Hippocampal formation (tissue), 2 donors: ENCODE measurements around the gene CYBA.

Experiments used
- DNase-seq, 2 donors: peaks; one replicate each; lab custom pipeline; 2025; lab: John Stamatoyannopoulos, UW

Gene CYBA

DNA sequence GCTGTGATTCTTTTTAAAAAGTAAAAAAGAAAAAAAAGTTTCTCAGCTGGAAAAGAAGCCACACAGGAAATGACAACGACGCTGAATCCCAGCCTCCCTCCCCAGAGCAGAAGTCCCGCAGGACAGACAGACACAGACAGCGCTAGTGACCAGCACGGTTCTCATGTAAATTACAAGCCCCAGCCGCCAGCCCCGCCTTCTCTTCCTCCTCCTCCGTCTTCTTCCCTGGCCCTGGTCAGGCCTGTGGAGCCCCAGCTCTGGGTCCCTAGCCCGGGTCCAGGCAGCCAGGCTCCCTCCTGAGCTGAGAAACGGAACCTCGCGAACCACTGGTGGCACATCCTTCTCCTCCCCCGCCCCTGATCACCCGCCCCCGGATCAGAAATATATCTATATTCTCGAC, 19.5 kb downstream of the CYBA start:
- DNase-seq = no peak

DNA sequence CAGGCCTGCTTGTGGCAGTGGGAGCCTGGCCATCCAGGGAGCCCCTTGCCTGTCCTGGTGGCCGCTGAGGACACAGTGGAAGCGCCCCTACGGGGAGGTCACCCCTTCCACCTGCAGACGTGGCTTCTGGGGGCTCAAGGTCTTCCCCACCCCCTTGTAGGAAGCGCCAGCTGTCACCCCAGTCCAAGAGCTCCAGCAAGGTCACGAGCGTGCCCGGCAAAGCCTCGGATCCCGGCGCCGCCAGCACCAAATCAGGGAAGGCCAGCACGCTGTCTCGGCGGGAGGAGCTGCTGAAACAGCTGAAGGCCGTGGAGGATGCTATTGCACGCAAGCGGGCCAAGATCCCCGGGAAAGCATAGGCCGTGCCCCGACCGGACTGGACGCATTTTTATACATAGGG, 19.9 kb downstream of the CYBA start:
- no peak for DNase-seq

DNA sequence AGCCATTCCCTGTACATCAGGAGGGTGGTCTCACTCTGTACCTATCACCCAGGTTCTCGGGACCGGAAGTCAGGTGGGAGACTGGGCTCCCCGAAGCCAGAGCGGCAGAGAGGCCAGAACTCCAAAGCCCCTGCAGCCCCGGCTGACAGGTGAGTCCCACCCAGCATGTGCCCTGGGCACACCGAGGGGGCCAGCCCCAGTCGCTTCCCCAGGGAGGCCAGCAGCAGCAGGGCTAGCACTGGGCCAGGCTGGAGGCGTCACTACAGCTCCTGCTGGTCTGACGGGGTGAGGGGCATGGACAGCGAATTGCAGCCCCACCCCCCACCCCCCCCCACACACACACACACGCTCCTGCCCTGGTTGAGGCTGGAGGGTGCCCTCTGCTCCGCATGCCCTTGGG, 20.4 kb downstream of the CYBA start:
- DNase-seq = no peak

DNA sequence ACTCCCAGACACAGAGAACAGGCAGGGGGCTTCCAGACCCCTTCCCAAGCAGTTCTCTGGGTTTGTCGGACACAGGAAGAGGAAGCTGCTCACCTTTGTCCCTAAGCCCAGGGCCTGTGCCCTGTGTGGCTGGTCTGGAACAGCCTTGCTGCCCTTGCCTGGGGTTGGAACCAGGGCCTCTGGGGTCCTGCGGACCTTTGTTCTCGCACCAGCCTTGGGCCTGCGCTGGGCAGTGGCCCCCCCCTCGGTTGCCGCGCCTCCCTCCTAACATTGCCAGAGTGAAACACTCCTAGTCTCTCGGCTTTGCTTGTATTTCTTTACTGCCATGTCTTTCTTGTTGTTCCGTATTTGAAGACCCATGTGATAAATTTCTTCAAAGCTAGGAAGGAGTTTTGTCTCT, 21.0 kb downstream of the CYBA start:
- no peak for DNase-seq

DNA sequence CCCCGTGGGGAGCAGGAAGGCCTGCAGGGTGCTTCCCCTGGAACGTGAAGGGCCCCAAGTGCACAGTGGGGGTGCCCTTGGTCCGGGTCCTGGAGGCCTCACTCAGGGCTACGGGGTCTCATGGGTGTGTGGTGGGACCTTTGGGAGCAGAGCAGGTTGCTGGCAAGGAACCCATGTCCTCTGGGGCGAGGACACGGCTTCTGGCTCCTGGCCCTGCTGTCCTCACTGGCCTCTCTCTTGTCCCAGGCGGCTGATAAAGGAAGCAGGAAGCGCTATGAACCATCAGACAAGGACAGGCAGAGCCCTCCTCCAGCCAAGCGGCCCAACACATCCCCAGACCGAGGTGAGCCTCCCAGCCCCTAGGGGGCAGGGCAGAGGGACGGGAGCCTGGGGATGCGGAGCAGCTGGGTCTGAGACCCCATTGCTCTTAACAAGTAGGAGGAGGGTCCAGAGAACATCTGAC, 22.3 kb downstream of the CYBA start:
- no peak for DNase-seq

DNA sequence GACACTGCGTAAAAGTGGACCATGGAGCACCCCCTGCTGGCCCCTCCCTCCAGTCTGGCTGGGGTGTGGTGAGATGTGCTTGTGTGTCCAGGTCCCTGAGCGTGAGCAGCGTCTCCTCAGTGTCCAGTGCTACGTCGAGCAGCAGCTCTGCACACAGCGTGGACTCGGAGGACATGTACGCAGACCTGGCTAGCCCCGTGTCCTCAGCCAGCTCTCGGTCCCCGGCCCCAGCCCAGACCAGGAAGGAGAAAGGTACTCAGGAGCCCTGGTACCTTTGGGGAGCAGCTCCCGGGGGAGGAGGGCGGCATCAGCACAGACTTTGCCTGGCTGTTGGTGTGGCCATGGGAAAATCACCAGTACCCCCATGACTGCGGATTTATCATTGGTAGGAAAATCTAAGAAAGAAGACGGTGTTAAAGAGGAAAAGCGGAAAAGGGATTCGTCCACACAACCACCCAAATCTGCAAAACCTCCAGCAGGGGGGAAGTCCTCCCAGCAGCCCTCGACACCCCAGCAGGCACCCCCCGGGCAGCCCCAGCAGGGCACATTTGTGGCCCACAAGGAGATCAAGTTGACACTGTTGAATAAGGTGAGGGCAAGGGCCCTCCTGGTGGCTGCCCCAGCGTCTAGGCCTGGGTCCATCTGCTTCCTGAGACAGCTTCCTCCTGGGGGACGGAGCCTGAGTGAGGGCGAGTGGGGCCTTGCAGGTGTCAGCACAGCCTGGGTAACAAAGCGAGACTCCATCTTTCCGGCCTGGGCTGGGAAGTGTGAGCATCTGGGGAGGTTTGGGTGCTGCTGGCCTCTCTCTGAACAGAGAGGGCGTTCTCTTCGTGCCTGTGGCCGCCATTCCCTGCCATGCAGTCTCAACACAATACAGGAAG, 23.1 kb downstream of the CYBA start:
- DNase-seq = no peak

DNA sequence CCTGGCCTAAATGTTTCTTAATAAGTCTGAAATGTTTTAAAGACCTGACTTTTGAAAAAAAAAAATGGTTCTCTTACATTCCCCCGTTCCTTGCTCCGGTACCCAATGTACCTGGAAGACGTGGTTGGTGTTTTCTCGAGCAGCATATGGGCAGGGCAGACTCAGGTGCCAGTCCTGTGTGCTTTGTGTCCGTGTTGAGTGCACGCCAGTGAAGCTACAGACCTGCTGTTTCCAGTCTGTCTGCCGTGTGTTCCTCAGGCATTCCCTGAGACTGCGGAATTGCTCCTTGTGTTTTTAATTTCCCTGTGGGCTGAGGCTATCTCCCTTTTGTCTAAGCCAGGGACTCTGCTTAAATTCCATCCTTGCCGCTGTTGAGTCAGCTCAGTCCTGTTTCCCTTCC, 24.2 kb downstream of the CYBA start:
- no peak for DNase-seq

DNA sequence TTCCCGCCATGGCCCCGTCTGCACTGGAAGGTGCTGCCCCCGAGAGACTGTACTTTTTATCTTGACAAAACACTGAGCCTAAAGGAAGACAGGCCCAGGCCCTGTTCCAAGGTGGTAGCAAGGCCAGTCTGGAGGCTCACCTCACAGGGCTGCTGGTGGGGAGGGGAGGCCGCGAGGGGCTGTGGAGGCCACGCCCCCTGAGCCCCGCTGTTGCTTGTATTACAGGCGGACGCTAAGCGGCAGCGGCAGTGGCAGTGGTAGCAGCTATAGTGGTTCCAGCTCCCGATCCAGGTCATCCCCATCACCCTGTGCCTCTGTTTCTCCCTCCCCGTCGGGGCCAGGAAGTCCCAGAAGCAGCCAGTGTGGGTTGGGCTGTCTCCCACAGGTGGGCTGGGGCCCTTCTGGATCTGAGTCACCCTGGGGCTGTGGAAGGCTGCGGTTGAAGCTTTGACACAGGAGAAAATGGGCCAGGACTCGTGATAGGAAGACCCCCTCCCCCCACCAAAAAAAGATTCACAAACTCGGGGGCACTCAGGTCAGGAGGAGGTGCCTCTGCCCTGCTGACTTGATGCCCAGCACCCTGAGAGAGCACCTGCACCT, 25.8 kb downstream of the CYBA start:
- no peak for DNase-seq

DNA sequence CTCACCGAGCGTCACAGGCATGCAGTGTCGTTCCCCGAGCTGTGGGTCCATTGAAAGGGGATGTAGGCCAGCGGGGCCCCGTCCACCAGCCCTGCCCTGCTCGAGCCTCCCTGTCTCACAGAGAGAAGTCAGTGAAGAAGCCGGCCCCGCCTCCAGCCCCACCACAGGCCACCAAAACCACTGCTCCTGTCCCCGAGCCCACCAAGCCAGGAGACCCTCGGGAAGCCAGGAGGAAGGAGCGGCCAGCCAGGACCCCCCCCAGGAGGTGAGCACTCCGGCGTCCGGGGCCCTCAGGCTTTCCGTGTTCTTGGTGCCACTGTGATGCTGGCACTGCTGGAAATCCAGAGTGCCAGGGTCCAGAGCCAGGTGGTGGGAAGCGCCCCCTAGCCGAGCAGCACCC, 26.4 kb downstream of the CYBA start:
- no peak for DNase-seq

DNA sequence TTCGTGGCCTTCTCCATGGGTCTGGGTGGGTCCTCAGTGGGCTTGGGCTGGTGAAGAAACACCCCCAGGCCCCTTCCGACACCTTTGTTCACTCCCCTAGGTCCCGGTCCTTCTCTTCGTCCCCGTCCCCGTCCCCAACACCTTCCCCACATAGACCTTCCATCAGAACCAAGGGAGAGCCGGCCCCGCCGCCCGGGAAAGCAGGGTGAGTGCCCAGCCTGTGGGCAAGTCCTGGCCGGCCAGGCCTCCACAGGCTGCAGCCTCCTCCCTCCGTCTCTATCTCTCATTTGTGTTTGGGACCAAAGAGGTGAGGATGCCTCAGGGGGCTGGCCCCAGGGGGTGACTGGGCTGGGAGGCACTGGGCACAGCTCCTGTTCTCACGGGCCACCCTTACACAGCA, 27.0 kb downstream of the CYBA start:
- no peak for DNase-seq

DNA sequence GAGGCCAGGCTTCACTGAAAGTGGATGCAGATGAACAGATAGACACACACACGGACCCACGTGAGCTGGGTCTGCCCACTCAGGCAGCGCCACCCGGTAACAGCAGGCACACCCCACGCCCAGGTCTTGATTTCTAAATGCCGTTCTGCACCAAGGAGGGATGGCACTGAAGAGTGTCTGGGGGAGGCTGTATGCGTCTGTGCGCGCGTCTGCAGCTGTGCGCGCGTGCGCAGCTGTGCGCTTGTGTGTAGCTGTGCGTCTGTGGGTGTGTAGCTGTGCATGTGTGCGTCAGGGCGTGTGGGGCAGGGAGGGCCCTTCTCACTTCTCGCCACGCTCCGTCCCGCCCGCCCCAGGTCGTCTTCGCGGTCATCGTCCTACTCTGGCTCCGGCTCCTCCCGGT, 28.0 kb downstream of the CYBA start:
- no peak for DNase-seq

DNA sequence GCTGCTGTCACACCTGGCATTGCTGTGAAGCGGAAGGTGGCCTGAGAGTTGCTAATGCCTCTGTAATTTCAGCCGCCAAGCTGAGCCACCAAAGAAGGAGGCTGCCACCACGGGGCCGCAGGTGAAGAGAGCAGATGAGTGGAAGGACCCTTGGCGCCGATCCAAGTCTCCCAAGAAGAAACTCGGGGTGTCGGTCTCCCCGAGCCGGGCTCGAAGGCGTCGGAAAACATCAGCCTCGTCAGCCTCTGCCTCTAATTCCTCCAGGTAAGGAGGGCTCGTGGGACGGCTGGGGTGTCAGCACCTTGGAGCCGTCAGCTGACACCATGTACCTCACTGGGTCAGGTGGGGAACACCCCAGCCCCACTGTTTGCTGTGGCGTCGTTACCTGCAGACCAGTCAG, 28.7 kb downstream of the CYBA start:
- no peak for DNase-seq

DNA sequence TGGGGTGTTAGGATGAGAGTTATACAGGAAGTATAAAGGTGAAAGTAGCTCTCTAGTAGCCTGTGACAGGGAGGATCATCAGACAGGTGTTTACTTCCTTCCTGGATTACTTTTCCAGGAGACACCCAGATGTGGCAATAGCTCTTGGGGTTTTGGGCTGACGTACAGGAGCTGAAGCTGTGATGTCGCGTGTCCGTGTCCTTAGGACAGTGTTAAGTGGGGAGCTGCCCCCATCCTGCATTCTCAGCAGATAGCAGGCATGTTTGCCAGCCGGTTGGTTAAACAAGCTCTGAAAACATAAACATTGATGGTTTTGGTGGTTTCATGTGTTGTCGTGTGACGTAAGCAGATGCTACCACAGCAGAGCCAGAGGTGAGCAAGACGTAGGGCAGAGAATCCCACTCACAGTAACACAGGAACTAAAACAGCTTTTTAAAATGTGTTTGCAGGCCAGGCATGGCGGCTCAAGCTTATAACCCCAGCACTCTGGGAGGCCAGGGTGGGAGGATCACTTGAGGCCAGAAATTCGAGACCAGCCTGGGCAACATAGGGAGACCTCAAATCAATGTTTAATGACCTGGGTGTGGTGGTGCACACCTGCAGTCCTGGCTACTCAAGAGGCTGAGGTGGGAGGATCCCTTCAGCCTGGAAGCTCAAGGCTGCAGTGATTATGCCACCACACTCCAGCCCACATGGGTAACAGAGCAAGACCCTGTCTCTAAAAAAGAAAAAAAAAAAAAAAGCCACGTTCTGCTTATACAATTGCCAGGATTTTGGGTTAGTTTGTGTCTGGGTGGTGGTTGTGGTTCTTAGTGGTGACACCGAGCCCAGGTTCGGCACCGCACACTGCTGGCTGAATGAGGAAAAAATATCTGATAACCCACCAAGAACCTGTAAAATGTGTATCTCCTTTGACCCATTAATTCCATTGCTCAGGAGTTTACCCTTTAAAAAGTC, 30.7 kb downstream of the CYBA start:
- DNase-seq = no peak

DNA sequence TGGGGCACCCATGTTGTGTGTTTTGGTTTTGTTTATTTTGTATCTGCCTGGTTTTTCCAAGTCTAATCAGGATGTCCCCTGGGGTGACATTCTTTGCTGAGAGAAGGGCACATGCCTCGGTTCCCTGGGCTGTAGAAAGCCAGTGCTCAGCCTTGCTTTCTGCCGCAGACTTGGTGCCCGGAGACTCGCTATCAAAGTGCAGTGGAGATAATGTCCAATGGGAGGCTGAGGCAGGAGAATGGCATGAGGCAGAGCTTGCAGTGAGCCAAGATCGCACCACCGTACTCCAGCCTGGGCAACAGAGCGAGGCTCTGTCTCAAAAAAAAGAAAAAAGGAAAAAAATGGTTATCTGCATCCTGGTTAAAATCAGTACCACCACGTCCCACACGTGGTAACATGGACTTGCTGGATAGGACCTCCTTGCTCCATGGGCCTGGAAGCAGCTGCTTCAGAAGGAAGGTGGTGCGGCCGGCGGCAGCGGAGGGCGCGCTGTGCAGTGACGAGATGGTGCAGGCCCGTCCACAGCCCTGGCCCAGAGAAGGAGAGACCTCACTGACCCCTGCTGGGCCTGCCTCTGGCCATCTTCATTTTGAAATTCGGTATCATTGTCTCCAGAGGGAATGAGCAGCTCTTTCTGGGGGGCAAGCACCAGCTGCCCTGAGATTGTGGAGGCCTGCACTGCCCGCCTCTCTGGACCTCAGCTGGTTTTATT, 31.7 kb downstream of the CYBA start:
- DNase-seq = no peak

DNA sequence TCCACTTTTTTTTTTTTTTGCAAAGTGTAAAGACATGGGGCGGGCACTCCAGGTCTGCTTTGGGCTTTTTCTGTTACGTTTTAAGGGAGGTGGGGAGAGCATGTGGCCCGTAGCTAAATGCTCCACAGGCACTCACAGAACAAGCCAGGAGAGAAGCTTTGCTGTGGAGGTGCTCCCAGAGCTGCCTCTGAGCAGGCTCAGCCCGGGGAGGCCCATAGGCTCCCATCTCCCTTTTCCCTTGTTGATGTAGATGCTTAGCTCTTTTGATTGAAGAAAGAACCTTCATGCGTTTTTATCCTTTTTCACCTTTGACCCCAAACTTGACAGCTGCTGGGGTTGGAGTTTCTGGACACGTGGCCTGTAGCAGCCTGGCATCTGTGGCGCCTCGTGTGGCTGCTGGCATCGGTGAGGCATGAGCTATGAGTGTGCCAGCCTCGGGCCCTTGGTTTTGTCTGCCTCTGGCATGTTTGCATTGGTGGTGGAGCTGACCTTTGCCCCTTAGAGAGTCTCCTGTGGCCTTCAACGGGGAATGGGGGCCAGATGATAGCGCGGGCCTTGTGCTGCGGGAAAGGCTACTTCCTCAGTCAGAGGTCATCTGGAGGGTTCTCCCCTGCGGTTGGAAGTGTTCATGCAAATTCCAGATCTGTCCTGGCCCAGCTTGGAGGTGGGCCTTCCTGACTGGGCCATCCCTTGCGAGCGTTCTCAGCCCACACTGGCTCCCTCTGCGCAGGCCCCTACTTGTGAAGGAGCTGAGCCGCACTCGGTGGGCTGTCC, 32.5 kb downstream of the CYBA start:
- DNase-seq = no peak

DNA sequence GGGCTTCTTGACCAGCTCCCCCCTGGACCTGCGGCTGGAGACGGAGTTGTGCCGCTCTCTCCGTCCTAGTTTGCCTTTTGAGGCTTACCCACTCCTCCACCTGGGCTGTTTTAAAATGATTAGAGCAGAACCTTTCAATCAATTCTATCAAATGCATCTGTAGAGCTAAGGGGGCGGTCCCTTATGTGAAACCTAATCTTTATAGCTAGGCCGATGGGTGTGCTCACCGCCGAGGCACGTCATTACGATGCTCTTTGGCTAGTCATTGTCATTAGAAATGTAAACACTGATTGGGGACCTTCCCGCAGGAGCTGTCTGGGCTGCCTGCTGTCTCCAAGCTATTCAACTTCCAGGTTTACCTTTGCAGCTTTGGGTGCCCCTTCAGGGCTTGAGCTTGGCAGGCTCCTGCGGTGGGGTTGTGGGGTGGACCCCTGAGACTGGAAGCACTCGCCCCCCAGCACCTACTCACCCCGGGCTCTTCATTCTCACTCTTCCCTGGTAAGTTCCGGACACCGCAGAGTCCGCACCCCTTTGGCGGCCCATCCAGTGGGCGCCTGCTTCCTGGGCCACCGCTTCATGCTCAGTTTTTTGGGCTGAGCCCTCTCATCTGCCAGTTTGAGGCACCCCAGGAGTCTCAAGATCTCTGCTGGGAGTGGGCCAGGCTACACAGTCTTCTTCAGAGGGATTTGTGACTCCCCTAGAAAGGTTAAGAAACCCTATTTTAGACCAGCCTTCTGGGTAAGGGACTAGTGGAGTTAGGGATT, 33.4 kb downstream of the CYBA start:
- DNase-seq = no peak

DNA sequence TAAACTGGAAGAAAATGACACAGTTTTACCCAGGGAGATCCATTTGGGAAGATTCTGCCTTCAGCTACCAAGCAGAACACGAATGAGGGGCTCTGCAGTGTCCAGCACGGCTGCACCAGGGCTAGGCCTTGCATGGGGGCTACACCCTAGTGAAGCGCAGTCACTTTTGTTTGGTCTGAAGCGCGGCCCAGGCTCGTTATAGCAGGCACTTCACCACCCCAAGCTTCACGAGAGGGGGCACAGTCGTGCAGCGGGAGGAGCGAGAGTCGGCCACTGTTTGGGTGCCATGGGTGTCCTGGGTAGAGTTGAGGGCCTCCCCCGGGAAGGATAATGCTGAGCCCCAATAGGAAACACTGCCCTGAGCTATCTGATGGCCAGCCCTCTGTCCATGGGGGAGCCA, 34.1 kb downstream of the CYBA start:
- no peak for DNase-seq

DNA sequence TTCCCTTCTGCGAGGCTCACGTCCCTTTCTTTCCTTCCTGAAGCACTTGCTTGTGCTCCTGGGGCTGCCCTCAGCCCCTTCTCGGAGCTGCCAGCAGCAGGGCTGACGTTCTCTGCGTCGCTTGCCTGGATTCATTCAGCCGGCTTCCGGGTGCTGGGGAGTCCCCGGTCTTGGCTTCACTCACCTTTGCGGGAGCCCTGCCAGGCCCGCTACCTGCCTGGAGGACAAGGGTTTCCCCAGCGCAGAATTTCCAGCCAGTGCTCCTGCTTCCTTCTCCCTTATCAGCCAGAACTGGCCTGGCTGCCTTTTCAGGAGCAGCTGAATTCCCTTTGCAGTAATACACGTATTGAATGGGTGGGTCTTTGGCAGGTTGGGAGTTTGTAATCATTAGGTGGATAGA, 34.5 kb downstream of the CYBA start:
- no peak for DNase-seq

DNA sequence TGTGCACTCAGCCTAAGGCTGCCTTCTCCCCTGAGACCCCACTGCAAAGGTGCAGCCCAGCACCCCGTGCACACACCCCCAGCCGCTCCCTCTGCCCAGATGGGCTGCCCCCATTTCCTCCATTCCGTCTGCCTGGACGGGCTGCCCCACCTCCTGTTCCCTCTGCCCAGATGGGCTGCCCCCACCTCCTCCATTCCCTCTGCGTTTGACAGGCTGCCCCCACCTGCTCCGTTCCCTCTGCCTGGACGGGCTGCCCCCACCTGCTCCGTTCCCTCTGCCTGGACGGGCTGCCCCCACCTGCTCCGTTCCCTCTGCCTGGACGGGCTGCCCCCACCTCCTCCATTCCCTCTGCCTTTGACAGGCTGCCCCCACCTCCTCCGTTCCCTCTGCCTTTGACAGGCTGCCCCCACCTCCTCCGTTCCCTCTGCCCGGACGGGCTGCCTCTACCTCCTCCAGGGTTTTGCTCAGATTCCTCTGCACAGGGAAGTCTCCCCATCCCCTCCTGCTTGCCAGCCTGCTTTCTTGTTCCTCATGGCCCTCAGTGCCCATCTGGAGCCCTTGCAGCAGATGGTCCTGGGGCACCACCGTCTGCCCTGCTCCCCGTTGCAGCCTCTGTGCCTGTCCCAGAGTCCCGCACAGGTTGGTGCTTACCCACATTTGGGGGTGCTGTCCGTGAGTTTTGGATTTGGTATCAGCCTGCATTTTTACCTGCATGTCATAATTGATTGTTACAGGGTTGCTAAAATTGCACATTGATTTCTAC, 35.9 kb downstream of the CYBA start:
- no peak for DNase-seq
